DMS114 treated with DMSO at 0.1 percent for 48 hours (cell line): ENCODE measurements around the gene RASAL3.
"Not testable (repeated sequence)": the region's sequence is repeated elsewhere in the genome, so short reads cannot be mapped to it uniquely, and the experiment has no call there.

Experiments used
- DNase-seq: peaks from one replicate; lab custom pipeline; 2025; ENCODE audit not compliant: unreplicated experiment; lab: John Stamatoyannopoulos, UW

RASAL3 gene

GRCh38 chr19:15421721-15422260 is 42.6 kb downstream of the RASAL3 start:
- DNase-seq = no peak

- no peak for DNase-seq
Observed at GRCh38 chr19:15421136-15421695, 43.1 kb downstream of the RASAL3 start.

- peak; percentile 49 for DNase-seq
Observed at GRCh38 chr19:15419413-15420025, 44.8 kb downstream of the RASAL3 start.

GRCh38 chr19:15418579-15419412 is 45.5 kb downstream of the RASAL3 start, which contains the start of gene AKAP8L:
AKAP8L (minus strand) TSS chr19:15418988; CDS start chr19:15418923, 65 bp downstream.
- peak; percentile 100 for DNase-seq

GRCh38 chr19:15418231-15418578 is 46.1 kb downstream of the RASAL3 start:
- DNase-seq = no peak

GRCh38 chr19:15417699-15418098 is 46.6 kb downstream of the RASAL3 start:
- DNase-seq = no peak

GRCh38 chr19:15412832-15413231 is 51.5 kb downstream of the RASAL3 start:
- DNase-seq = no peak

GRCh38 chr19:15411351-15411750 is 53.0 kb downstream of the RASAL3 start:
- not testable (repeated sequence) for DNase-seq

- no peak for DNase-seq
Observed at GRCh38 chr19:15404780-15405211, 59.5 kb downstream of the RASAL3 start.

GRCh38 chr19:15404097-15404779 is 60.1 kb downstream of the RASAL3 start:
- DNase-seq = no peak

GRCh38 chr19:15403151-15403531 is 61.2 kb downstream of the RASAL3 start:
- no peak for DNase-seq

- DNase-seq = no peak
Observed at GRCh38 chr19:15402411-15403150, 61.8 kb downstream of the RASAL3 start.
